HG02973 (cell line): ENCODE results near the gene TBX10.
A peak's percentile ranks its signal among the peaks of the same experiment; 100 is the strongest.

Source experiments
- ATAC-seq: cut with Tn5 transposase; IDR thresholded peaks from one replicate; pipeline ENCODE4 v1.9.1; 2021; ENCODE audit warnings: moderate library complexity; ENCODE audit not compliant: unreplicated experiment

Gene TBX10

DNA sequence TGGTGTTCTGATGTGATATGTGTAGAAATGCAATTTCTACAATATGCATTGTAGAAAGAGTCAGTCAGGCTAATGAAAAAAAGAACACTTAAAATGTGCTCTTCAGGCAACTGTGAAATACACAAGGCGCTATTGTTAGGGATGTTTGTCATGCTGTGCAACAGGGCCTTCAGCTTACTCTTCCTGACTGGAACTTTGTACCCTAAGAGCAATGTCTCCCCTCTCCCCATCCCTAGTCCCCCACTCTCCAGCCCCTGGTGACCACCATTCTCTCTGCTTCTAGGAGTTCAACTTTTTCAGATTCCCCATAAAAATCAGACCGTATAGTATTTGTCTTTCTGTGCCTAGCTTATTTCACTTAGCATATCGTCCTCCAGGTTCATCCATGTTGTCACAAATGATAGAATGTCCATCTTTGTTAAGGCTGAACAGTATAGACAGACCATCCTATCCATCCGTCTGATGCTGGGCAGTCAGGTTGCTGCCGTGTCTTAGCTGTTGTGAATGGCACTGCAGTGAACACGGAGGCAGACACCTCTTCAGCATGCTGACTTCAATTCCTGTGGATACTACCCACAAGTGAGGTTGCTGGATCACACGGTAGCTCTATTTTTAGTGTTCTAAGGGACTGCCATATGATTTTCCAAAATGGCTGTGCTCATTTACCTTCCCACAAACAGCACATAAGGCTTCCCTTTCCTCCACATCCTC, 22.2 kb downstream of the TBX10 start:
- no peak for ATAC-seq

GRCh38 chr11:67616431-67617242, 22.9 kb downstream of the TBX10 start:
- no peak for ATAC-seq

GRCh38 chr11:67615728-67616430, 23.7 kb downstream of the TBX10 start:
- ATAC-seq, result no peak

- ATAC-seq, result no peak
Observed at GRCh38 chr11:67614730-67615714, 24.5 kb downstream of the TBX10 start.

DNA sequence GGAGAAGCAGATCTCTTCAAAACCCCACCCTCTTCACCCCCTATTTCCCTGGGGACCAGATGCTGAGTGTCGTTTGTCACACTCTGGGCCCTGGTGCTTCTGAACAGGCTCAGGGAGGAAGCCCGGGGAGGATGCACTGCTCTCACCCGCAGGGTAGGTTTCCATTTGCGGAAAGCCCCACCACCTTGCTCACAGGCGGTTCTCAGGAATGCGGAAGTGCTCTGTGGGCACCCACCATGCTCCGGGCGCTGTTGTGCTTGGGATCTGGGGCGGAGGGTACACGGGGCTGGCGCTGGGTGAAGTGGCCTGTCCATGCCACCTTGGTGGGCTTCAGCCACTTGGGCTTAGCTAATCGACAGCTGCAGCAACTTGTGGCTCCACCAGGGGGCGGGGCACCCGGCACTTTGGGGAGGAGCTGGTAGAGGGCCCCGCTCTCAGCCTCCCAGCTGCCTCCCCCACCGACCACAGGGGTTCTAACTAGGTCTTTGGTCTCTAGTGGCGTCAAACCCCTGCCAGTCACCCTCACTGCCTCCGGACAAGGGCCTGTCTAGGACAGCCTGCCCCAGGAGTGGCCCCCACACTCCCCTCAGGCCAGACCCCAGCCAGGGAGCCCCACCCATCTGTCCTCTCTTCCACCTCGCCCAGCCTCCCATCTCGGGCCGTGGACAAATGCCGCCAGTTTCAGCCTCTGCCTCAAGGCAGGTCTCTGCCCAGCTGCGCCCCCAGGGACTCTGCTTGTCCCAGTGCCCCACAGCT, 25.4 kb downstream of the TBX10 start:
- ATAC-seq, result peak; percentile 66

DNA sequence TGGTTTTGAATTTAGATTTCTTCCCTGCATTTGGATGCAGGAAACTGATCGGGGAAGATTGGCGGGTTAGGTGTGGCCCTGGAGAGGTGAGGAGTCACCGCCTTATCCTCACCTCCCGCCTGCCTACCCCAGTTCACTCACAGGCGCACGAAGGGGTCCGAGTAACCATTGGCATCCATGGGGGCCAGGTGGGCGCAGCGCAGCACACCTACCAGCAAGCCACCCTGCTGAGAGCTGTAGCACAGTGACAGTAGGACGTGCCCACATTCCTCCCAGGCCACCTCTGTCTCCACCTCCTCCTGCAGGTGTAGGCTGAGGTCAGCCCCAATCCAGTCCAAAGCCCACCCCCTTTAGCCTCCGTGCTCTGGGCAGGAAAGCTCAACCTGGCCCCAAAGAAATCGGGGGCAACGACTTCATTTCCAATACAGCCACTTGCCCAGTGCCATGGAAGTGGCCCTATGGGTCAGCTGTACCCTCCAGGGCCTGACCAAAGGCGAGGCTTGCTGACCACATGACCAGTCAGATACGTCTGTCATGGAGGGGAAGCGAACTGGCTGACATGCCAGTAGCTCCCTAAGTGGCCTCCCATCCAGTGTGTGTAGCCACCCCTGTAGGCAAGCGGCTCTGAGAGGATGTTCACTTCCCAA, 26.1 kb downstream of the TBX10 start:
- ATAC-seq, result no peak

- no peak for ATAC-seq
Observed at GRCh38 chr11:67612751-67613150, 26.8 kb downstream of the TBX10 start.

DNA sequence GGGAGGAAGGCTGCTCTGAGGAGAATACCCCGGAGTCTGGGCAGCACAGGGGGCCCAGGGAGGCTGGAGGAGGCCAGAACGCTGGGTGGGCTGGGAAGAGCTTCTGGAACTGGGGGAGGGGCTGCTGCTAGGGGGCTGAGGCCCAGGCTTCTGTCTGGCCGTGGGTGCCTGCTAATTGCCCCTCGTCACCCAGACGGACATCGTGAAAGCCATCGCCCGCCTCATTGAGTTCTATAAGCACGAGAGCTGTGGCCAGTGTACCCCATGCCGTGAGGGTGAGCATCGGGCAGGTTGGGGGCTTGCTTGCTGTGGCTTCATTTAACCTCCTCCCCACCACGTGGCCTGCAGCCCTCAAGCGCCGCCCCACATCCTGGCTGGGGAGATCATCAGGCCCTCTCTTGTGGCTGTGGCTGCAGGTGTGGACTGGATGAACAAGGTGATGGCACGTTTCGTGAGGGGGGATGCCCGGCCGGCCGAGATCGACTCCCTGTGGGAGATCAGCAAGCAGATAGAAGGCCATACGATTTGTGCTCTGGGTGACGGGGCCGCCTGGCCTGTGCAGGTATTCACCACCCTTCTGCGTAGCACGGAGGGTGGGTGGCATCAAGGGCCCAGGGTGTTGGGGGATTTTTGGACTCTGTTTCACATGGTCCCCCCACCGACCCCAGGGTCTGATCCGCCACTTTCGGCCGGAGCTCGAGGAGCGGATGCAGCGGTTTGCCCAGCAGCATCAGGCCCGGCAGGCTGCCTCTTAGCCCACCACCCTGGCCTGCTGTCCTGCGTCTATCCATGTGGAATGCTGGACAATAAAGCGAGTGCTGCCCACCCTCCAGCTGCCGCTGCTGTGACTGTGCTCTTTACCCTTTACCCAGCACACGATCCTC, 27.6 kb downstream of the TBX10 start:
- no peak for ATAC-seq

- ATAC-seq, result no peak
Observed at GRCh38 chr11:67611165-67611564, 28.4 kb downstream of the TBX10 start.

DNA sequence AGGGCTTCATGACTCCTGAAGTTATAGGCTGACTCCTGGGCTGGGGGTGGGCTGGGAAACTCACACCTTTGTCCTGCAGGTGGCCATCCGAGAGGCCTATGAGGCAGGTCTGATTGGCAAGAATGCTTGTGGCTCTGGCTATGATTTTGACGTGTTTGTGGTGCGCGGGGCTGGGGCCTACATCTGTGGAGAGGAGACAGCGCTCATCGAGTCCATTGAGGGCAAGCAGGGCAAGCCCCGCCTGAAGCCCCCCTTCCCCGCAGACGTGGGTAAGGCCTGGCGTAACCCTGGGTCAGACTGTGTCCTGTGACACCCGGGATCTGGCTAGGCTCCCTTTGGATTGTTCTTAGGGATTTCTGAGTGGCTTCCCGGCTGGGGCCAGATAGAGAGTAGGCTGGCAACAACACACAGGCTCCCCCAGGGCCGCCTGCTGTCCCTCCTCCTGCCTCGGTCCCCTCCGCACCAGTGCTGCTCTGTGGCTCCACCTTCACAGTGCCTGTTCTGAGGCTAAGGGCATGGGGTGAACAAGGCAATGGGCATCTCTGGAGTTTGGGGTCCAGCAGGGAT, 29.2 kb downstream of the TBX10 start:
- ATAC-seq, result no peak

- ATAC-seq, result no peak
Observed at GRCh38 chr11:67609316-67609715, 30.2 kb downstream of the TBX10 start.

- no peak for ATAC-seq
Observed at GRCh38 chr11:67608486-67608885, 31.1 kb downstream of the TBX10 start.

- ATAC-seq, result no peak
Observed at GRCh38 chr11:67607507-67607906, 32.1 kb downstream of the TBX10 start.

- peak; percentile 86 for ATAC-seq
Observed at GRCh38 chr11:67606492-67607295, 32.9 kb downstream of the TBX10 start, which contains the start of gene NDUFV1. TSS of gene NDUFV1 (plus strand) at chr11:67606936. CDS start at chr11:67607005, 69 bp downstream.

DNA sequence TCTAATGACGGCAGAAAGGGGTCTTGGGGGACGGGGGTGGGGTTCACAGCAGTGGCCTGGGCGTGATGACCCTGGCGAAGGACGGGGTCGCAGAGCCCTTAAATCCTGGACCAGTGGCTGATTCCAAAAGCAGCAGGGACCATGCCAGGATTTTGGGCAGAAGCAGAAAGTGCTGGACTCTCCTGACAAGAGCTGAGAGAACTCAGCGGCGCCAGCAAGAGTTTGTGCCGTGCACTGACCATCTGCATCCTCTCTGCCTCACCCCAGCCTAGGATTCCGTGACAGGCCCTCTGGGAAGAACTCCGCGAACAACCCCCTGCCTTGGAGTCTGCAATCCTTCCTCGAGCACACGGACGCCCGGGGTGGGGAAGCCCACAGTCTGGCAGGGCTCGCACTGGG, 33.5 kb downstream of the TBX10 start:
- ATAC-seq, result no peak

DNA sequence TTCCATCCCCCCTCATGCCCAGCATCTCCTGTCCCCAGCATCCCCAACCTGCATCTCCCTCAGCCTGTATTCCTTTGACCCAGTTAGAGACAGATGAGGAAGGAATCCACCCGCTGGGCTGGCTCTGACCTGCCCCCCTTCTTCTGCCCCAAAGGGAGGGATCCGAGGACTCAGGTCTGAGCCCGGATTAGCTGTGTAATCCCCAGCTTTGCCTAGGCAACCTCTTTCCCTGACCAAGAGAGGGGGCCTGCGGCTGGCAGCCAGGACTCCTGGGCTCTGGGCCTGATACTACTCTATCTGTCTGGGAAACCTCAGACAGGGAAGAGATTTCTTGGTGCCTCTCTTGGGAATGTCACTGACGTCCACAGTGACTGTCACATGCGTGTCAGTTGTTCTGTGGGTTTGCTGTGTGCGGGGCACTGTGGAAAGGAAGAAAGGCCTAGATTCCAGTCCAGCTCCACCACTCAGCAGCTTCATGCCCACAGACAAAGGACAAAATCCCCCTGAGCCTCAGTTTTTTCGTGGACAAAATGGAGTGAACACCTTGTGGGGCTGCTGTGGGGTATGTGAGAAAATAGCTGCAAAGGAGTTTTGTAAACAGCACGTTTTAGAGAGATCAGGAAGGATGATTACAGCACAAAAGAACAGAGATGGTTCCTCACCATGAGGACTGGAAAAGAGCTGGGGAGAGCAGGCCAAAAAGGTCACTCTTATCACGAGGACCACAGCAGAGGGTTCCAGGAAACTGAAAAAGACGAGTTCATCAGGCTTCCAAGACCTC, 34.1 kb downstream of the TBX10 start:
- ATAC-seq, result no peak
